HS-5 (cell line): Measurements from ENCODE around the gene TMEM238.

Source experiments
- DNase-seq: peaks from one replicate; pipeline ENCODE4 v3.0.0-alpha.2; 2012; ENCODE audit warnings: low read depth

TMEM238 gene

DNA sequence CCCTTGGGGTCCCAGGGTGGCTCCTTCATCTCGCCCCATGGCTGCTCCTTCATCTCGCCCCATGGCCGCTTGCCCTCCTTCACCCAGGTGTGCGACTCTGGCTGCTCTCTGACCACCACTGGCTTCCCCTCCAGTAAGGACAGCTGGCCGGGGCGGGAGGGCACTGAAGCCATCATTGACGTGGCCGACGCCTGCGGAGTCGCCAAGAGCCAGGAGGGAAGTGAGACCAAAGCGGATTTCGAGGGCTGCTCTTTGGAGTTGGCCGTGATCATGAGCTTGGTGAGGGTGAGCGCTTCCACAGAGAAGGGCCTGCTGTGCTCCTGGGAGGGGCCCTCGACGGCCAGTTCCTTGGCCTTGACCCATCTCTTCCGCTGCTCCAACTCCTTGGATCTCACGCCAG, 25.6 kb downstream of the TMEM238 start:
- no peak for DNase-seq

GRCh38 chr19:55355213-55355821, 28.8 kb downstream of the TMEM238 start:
- DNase-seq, result no peak

- no peak for DNase-seq
These were observed 29.3 kb downstream of the TMEM238 start, which contains the start of gene COX6B2 for GRCh38 chr19:55354698-55355212. COX6B2 (minus strand) TSS chr19:55354719; CDS start chr19:55354521, 198 bp downstream.

GRCh38 chr19:55353803-55354697, 30.0 kb downstream of the TMEM238 start:
- DNase-seq, result no peak

GRCh38 chr19:55353356-55353802, 30.7 kb downstream of the TMEM238 start:
- no peak for DNase-seq

DNA sequence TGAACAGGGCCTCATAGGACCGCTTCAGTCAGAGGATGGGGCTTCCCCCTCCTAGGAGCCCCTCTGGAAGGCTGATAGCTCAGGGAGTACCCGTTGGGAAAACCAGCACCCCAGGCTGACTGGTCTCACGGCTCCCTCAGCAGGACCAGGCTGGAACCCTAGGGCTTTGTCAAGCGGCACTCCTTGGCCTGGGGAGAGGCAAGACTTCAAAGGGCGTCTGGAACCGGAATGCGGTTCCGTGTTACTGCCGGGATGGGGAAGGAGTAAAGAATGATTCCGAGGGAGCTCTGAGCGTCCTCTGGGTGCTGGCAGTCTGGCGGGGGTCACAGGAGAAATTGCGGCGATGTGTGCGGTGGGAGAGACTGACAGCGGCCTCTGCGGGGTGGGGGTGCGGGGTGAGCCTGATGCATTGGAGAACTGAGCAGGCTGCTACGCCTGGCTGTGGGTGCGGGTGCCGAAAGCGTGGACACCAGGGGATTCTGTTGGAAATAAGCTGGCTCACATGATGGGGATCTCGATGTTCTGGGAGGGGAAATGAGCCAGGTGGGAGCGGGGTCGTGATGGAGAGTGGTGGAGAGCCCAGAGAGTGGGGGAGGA, 31.4 kb downstream of the TMEM238 start:
- no peak for DNase-seq

- no peak for DNase-seq
These were observed 32.1 kb downstream of the TMEM238 start for GRCh38 chr19:55352040-55352439.

GRCh38 chr19:55350620-55351315, 33.3 kb downstream of the TMEM238 start:
- DNase-seq, result no peak

DNA sequence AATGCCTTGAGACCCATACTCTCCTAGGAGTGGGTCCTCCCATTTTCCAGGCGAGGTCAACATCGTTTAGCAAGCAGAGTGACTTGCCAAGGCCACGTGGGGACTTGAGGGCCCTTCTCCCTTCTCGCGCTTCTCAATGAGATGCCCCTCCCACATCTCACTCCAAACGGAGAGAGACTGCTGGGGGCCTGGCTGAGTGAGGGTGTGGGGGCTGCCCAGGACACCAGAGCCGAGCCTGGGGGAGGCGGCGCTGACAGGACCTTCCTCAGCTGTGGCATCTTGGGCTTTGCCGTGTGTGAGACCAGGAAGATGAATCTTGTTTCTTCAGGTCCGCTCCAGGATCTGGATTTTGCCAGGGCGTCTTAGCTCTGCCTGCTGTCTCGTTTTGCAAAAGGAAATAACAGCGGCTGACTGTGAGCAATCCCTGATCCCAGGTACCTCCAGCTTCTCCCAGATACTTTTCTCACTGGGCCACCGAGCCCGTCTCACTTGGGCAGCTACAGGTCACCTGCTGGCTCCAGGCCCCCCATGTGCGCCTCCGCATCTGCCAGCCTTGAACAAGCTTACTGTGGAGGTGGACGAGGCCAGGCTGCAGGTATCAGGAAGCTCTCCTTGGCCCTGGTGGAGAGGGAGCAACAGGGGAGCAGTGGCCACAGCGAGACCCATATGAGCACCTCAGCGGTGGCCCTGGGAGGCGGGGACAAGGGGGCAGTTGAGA, 35.6 kb downstream of the TMEM238 start:
- DNase-seq, result no peak

- DNase-seq, result no peak
These were observed 36.6 kb downstream of the TMEM238 start for GRCh38 chr19:55347442-55348009.

- no peak for DNase-seq
These were observed 37.2 kb downstream of the TMEM238 start for GRCh38 chr19:55346725-55347441.

- DNase-seq, result no peak
These were observed 38.0 kb downstream of the TMEM238 start for GRCh38 chr19:55345818-55346724.

- no peak for DNase-seq
These were observed 38.8 kb downstream of the TMEM238 start for GRCh38 chr19:55345101-55345817.

DNA sequence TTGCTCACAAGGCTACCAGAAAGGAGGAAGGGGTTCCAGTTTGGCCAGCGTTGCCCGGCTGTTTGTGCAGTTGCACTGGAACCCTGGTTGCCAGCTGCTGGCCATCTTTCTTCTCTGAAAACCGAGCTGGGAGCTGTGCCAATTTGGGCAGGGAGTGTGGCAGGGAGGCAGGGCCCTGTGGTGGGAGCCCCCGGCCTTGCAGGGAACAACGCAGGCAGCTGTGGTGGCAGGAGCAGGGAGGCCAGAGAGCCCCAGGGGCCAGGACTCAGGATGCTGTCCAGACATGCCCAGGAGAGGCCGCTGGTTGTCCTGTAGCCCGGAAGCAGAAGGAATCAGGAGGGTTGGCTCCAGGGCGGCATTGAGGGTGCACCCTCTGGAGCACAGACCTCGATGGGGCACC, 39.6 kb downstream of the TMEM238 start:
- DNase-seq, result no peak

- DNase-seq, result no peak
These were observed 42.2 kb downstream of the TMEM238 start for GRCh38 chr19:55341595-55342531.

- no peak for DNase-seq
These were observed 42.9 kb downstream of the TMEM238 start for GRCh38 chr19:55341171-55341588.

DNA sequence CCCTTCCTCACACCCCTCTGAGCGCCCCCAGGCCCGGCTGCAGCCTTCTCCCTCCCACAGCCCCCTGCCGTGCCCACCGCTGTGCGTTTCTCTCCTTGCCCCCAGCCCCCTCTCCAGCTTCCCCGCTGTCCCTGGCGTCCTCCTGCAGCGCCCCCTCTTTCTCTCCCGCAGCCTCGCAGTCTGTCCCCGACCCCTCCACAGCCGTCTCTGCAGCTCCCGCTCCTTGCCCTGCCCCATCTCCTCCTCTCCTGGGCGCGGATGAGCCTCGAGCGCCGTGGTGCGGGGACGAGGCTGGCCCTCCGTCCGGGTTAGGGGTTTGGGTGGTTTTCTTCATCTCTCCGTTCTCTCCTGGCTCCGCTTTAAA, 43.3 kb downstream of the TMEM238 start:
- no peak for DNase-seq
